Parathyroid adenoma (tissue), 2 donors: ENCODE data around the gene CNTN5.

ENCODE experiments used
- H2AFZ ChIP-seq: fragments of 300-600 bp; sonication (generic); one replicate; pipeline ENCODE4 v1.7.0; 2017; ENCODE audit warnings: antibody characterized with exemption, mild to moderate bottlenecking
- H3K27ac ChIP-seq: fragments of 300-600 bp; sonication (generic); one replicate; pipeline ENCODE4 v1.7.0; 2017
- H3K27me3 ChIP-seq: fragments of 300-600 bp; sonication (generic); one replicate; pipeline ENCODE4 v1.7.0; 2017; ENCODE audit warnings: low read length; ENCODE audit not compliant: control insufficient read depth, insufficient read depth
- H3K36me3 ChIP-seq: fragments of 300-600 bp; sonication (generic); one replicate; pipeline ENCODE4 v1.7.0; 2017; ENCODE audit warnings: low read length; ENCODE audit not compliant: control insufficient read depth, insufficient read depth
- H3K4me1 ChIP-seq: fragments of 300-600 bp; sonication (generic); one replicate; pipeline ENCODE4 v1.7.0; 2017; ENCODE audit warnings: control low read depth
- H3K4me2 ChIP-seq: fragments of 300-600 bp; sonication (generic); one replicate; pipeline ENCODE4 v1.7.0; 2017; ENCODE audit warnings: low read length
- H3K4me3 ChIP-seq: fragments of 300-600 bp; sonication (generic); one replicate; pipeline ENCODE4 v1.7.0; 2017; ENCODE audit warnings: low read depth, low read length
- H3K79me2 ChIP-seq: fragments of 300-600 bp; sonication (generic); one replicate; pipeline ENCODE4 v1.7.0; 2017; ENCODE audit warnings: control low read depth
- H3K9ac ChIP-seq: fragments of 300-600 bp; sonication (generic); one replicate; pipeline ENCODE4 v1.7.0; 2017; ENCODE audit warnings: mild to moderate bottlenecking
- H3K9me3 ChIP-seq: fragments of 300-600 bp; sonication (generic); one replicate; pipeline ENCODE4 v1.7.0; 2017; ENCODE audit warnings: low read length; ENCODE audit not compliant: control insufficient read depth
- TF ChIP-seq, protein P1 (sequence below): fragments of 300-600 bp; sonication (generic); IDR thresholded peaks from one replicate; pipeline ENCODE4 v1.7.0; 2017; ENCODE audit warnings: antibody characterized with exemption, mild to moderate bottlenecking
- donor health status: primary hyperparathyroidism.

CNTN5 gene

DNA sequence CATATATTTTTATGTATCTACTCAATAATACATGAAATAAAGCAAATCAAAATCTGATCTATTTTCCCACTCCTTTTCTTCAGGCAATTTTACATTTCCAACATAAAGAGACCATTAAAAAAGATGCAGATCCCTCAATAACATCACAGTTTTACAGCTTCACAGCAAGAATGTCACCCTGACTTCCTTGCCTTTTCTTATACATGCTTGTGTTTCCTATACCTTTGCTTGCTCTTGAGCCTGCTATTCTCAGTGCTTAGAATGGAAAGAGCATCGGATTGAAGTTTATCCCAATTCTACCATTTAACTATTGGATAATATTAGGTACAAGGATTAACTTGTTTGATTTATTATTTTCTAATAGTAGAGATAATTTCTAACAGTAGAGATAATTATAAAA lies 176.7 kb downstream of the CNTN5 start:
- H3K27ac ChIP-seq, result no peak overlapping the region
- no peaks in the 10 kb centered on the region for H3K36me3 ChIP-seq
- no peaks in the 10 kb centered on the region for H3K27me3 ChIP-seq
- TF ChIP-seq, protein P1, sequence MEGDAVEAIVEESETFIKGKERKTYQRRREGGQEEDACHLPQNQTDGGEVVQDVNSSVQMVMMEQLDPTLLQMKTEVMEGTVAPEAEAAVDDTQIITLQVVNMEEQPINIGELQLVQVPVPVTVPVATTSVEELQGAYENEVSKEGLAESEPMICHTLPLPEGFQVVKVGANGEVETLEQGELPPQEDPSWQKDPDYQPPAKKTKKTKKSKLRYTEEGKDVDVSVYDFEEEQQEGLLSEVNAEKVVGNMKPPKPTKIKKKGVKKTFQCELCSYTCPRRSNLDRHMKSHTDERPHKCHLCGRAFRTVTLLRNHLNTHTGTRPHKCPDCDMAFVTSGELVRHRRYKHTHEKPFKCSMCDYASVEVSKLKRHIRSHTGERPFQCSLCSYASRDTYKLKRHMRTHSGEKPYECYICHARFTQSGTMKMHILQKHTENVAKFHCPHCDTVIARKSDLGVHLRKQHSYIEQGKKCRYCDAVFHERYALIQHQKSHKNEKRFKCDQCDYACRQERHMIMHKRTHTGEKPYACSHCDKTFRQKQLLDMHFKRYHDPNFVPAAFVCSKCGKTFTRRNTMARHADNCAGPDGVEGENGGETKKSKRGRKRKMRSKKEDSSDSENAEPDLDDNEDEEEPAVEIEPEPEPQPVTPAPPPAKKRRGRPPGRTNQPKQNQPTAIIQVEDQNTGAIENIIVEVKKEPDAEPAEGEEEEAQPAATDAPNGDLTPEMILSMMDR, result no peak
- no peaks in the 10 kb centered on the region for H3K79me2 ChIP-seq
- H3K9me3 ChIP-seq, result no peaks in the 10 kb centered on the region
- no peak overlapping the region for H3K4me2 ChIP-seq
- H3K4me3 ChIP-seq, result no peak overlapping the region
- no peaks in the 10 kb centered on the region for H3K4me1 ChIP-seq
- no peak overlapping the region for H3K9ac ChIP-seq
- no peak overlapping the region for H2AFZ ChIP-seq

DNA sequence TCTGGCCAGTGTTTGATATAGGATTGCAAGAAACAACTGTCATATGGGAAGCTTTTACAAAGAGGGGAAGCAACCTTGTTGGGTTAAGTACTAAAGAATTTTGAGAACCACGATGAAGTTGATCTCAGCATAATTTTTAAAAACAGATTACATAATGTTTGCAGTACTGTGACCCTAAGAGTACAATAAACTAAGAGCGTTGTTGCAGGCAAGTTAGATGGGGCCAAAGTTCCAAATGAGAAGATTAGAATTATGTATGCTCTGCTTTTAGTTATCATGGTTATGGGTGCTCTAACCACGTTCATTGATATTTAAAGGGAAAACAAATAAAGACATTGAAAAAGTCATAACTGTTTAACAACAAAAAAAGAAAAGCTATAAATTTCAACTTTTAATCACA lies 177.5 kb downstream of the CNTN5 start:
- Histone ChIP-seq H3K36me3 (no peaks in the 10 kb centered on the region), H3K9ac (no peak overlapping the region), H3K79me2 (no peaks in the 10 kb centered on the region), H3K4me3 (no peak overlapping the region), H3K9me3 (no peaks in the 10 kb centered on the region), H3K4me2 (no peak overlapping the region), H3K27me3 (no peaks in the 10 kb centered on the region), H3K27ac (no peak overlapping the region), H3K4me1 (no peaks in the 10 kb centered on the region), H2AFZ (no peak overlapping the region)
- TF ChIP-seq, protein P1, result no peak

DNA sequence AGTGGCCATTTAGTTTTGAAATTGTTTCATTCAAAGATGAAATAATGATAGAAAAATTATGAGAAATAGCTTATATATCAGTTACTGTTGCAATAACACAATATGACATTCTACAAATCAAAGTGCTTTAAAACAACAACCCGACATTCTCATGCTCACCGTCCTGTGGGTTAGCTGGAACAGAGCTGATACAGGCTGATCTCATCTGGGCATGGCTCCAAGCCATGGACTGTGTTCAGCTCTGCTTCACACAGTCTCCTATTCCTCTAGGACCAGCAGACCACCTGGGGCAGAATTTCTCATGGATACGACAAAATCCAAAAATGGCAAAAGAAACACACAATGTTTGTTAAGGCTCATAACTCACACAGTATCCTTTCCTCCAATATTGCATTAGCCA lies 178.6 kb downstream of the CNTN5 start:
- Histone ChIP-seq H3K9ac (no peak overlapping the region), H3K27ac (no peak overlapping the region), H3K4me1 (no peaks in the 10 kb centered on the region), H3K9me3 (no peaks in the 10 kb centered on the region), H3K79me2 (no peaks in the 10 kb centered on the region), H2AFZ (no peak overlapping the region), H3K27me3 (no peaks in the 10 kb centered on the region), H3K36me3 (no peaks in the 10 kb centered on the region), H3K4me2 (no peak overlapping the region), H3K4me3 (no peak overlapping the region)
- TF ChIP-seq, protein P1, result no peak

DNA sequence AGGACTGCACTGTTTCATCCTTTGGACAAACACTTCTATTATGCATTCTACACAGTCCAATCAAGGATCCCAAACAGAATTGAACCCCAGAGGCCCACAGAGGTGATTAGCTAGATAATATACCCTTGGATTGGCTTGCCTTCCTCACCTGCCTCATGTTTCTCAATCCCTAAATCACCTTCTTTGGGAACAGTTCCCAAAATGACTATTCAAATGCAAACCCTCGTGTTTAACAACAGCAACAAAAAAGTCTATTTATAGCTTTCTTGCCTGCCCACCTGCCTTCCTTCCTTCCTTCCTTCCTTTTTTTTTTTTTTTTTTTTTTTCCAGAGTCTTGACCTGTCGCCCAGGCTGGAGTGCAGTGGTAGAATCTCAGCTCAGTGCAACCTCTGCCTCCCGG lies 180.0 kb downstream of the CNTN5 start:
- Histone ChIP-seq H3K9me3 (no peaks in the 10 kb centered on the region), H3K36me3 (no peaks in the 10 kb centered on the region), H3K27me3 (no peaks in the 10 kb centered on the region), H3K27ac (no peak overlapping the region), H3K4me1 (no peaks in the 10 kb centered on the region), H3K79me2 (no peaks in the 10 kb centered on the region), H3K9ac (no peak overlapping the region), H3K4me2 (no peak overlapping the region), H3K4me3 (no peak overlapping the region), H2AFZ (no peak overlapping the region)
- TF ChIP-seq, protein P1, result no peak

DNA sequence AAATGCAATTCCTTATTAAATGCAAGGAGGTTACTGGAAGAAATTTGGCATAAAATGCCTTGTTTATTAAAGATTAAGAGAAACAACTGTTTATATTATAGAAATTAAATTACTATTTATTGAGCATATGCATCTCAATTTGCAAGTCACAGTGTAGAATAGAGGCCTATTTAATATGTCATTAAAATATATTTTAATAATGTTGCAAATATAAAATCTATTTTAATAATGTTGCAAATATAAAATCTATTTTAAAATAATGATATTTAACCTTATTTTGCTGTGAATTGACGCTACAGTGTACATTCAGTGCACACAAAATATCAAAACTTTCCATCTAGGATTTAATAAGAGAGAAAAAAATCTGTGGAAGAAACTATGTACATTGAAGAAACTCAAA lies 188.1 kb downstream of the CNTN5 start:
- Histone ChIP-seq H3K4me1 (no peaks in the 10 kb centered on the region), H3K4me2 (no peak overlapping the region), H3K4me3 (no peak overlapping the region), H3K36me3 (no peaks in the 10 kb centered on the region), H3K27me3 (no peaks in the 10 kb centered on the region), H3K9ac (no peak overlapping the region), H3K9me3 (no peaks in the 10 kb centered on the region), H3K79me2 (no peaks in the 10 kb centered on the region), H3K27ac (no peak overlapping the region), H2AFZ (no peak overlapping the region)
- TF ChIP-seq, protein P1, result no peak
